Astrocyte of the cerebellum (primary cell): ENCODE data around the gene BRD4.

Experiments used
- DNase-seq: peaks from one replicate; pipeline ENCODE4 v3.0.0-alpha.2; 2011; ENCODE audit warnings: low read depth
- H3K4me3 ChIP-seq: 2 replicates; pipeline ENCODE4 v1.5.1; 2011; ENCODE audit warnings: mild to moderate bottlenecking, low read depth, low read length, moderate library complexity
- in situ Hi-C: cut with HindIII; loops from 2 replicates; pipeline ENCODE4 v1.10.0; 2017; ENCODE audit warnings: low sequenced_read_pairs
- TF ChIP-seq, protein P1 (sequence below): IDR thresholded peaks from 2 replicates; pipeline ENCODE4 v1.5.1; 2012; ENCODE audit warnings: low read length, low read depth, moderate library complexity, mild to moderate bottlenecking; ENCODE audit errors: missing control alignments

BRD4 gene

DNA sequence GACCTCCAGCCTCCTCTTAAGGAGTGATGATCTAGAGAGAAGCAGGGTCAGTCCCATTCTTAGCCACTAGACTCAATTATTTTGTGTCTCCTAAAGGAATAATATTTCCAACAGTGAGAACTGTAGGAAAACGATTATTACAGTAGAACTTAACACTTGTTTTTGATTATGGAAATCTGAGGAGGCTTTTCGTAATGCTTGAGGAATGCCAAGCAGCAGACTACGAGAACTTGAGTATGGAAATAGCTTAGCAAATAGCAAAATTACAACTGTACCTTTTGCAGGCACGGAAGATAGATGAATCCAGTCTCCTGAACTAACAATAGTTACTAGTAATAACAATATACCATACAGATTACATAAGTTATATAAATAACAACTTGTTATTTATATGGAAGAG, 12.2 kb downstream of the BRD4 start:
- TF ChIP-seq, protein P1, sequence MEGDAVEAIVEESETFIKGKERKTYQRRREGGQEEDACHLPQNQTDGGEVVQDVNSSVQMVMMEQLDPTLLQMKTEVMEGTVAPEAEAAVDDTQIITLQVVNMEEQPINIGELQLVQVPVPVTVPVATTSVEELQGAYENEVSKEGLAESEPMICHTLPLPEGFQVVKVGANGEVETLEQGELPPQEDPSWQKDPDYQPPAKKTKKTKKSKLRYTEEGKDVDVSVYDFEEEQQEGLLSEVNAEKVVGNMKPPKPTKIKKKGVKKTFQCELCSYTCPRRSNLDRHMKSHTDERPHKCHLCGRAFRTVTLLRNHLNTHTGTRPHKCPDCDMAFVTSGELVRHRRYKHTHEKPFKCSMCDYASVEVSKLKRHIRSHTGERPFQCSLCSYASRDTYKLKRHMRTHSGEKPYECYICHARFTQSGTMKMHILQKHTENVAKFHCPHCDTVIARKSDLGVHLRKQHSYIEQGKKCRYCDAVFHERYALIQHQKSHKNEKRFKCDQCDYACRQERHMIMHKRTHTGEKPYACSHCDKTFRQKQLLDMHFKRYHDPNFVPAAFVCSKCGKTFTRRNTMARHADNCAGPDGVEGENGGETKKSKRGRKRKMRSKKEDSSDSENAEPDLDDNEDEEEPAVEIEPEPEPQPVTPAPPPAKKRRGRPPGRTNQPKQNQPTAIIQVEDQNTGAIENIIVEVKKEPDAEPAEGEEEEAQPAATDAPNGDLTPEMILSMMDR: no peak
- H3K4me3 ChIP-seq: no peak overlapping the region
- in situ Hi-C loops: no loop called here
- DNase-seq: no peak

DNA sequence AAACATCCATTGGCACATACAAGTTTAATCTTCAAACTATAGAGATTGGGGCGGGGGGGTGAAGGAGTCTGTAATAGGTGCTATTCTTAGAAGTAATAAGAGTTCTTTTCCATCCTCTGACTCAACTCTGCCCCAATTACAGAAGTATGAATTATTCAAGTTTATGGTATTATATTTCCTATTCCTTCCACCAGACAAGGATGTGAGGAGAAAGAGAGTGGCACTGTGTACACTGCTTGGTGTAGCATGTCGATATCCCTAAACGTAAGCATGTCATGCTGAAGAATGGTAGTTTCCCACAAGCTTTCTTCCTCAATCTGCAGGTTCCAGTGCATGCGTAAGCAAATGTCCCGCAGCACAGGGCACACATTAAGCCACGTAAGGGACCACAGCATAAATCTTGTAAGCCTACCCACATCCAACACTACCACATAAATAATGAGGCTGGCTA, 14.1 kb downstream of the BRD4 start:
- in situ Hi-C loops: no loop called here
- no peak for DNase-seq
- no peak overlapping the region for H3K4me3 ChIP-seq
- TF ChIP-seq, protein P1: no peak

DNA sequence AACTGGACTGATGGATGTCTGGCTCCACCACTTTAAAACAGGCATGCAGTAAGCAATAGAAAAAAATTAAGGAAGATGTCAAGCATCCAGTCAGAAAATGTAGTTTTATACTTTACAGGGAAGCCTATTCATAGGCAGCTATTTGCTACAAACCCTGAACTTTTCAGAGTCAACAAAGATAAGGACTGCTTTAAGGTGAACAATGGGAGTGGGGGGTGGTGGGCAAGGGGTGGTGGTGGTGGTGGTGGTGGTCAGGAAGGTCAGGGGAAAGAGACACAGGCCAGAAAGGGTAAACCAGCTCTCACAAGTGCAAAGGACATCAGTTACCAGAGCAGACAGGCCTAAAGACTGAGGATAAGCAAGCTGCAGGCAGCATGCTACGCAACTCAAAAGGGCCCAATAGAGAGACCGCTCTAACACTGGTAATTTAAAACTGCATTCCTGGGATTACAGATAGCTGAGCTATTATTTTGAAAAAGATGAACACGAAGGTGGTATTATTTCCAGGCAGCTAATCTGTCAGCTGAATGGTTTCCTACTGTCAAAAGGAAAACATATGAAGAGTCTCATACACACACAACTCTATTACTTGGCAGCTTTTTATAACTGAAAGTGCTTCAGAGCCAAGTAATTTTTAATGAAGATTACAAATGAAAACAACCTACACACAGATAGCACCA, 14.8 kb downstream of the BRD4 start:
- DNase-seq: no peak
- TF ChIP-seq, protein P1: no peak
- in situ Hi-C loops: no loop called here
- no peak overlapping the region for H3K4me3 ChIP-seq

DNA sequence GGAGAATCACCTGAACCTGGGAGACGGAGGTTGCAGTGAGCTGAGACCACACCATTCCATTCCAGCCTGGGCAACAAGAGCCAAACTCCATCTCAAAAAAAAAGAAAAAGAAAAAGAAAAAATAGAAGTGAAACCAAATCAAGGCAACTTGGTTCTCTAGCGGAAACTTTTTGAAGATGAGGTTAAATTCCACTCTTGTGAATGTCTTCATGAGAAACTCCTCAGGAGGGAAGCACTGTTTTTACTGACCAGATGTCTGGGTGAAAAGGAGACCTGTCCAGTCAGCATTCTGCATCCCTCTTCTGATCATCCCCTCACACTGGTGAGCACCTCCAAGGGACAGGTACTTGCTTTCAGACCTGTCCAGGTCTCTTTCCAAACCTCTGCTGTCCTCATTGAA, 15.8 kb downstream of the BRD4 start:
- in situ Hi-C loops: no loop called here
- TF ChIP-seq, protein P1: no peak
- DNase-seq: no peak
- H3K4me3 ChIP-seq: no peak overlapping the region

DNA sequence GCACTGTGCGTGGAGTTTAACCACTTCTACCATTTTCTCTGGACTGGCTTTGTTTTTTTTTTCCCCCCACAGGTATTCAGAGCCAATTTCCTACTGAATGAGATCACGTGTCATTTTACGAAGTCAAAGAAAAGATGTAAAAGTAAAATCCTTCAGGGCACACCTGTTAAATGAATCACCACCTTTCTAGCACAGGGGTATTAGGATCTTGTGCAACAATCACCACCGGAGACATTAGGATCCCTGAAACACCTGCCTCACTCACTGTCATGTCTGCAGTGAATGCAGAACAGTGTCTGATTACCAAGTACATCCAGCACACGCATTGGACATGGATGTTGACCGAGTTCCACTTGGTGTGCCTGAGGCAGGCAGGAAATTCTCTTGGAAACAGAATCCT, 17.2 kb downstream of the BRD4 start:
- no peak overlapping the region for H3K4me3 ChIP-seq
- TF ChIP-seq, protein P1: no peak
- DNase-seq: no peak
- in situ Hi-C loops: no loop called here

DNA sequence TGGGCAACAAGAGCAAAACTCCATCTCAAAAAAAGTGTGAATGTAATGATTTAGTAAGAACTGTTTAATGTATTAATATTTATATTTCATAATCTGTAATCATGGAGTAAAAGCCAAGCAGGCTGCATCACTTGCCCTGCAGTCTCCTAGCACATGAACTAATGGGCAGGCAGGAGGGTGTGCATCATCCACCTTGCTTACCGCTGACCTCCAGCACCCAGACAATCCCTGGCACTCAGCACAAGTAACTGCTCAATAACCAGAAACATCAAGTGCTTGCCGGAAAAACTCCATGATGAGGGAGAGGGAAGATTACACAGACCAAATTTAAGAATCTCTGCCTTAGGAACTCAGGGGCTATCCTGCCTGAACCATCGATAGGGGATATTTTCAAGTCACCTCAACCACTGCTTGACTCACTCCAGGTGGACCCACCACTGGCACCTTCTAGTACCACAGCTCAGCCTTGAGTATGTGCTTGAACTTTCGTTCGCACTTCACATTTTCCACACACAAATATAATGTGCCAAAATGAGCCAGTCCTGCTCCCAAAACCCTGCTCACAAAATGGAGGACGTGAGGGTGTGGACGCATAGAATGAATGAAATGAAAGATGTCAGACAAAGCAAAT, 18.6 kb downstream of the BRD4 start:
- no peak for DNase-seq
- TF ChIP-seq, protein P1: no peak
- H3K4me3 ChIP-seq: no peak overlapping the region
- in situ Hi-C loops: no loop called here
